HuH-7 (cell line): ENCODE data around the gene RBMX2.
"Not testable (repeated sequence)": the region's sequence is repeated elsewhere in the genome, so short reads cannot be mapped to it uniquely, and the experiment has no call there.

Experiments
- DNase-seq: peaks from one replicate; pipeline ENCODE4 v3.0.0; 2011; ENCODE audit warnings: low spot score

The RBMX2 gene, protein sequence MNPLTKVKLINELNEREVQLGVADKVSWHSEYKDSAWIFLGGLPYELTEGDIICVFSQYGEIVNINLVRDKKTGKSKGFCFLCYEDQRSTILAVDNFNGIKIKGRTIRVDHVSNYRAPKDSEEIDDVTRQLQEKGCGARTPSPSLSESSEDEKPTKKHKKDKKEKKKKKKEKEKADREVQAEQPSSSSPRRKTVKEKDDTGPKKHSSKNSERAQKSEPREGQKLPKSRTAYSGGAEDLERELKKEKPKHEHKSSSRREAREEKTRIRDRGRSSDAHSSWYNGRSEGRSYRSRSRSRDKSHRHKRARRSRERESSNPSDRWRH

DNA sequence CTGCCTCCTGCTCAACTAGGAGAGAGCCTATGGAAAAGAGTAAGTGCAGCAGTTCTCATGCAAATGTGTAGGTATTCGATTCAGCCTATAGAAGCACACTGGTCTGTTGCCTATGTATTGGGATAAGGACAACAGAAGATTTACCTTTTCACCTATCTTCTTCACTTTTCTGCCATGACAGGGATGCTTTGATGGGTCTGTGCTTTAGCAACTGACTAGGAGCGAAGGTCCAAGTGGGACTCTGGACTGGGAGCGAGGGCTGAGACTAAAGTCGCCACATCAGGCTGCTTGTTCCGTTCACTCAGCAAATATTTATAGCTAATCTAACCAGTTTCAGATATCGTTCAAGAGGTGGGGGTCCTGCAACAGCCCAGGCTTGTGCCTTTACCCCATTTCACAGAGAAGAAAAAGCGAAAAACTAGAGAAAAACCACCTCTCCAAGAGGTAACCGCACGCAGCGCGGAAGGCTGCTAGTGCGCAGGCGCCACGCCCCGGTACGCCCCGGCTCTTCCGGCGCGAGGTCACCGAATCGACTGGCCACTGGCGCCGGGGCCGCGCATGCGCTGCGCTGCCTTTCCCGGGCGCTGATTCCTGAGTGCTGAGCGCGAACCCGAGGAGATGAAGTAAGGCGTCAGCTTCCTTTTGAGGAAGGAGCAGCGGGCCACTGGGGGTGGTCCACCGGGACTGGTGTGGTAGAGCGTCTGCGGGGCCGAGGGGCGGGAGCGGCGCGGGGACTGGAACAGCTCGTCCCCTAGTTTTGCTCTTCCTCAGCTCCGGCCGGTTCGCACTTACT is at the start of gene RBMX2:
TSS of gene RBMX2 (plus strand) at position 573 of the 793 bp plus-strand sequence. CDS start at position 619, 46 bp downstream.
- DNase-seq, result peak; percentile 86

DNA sequence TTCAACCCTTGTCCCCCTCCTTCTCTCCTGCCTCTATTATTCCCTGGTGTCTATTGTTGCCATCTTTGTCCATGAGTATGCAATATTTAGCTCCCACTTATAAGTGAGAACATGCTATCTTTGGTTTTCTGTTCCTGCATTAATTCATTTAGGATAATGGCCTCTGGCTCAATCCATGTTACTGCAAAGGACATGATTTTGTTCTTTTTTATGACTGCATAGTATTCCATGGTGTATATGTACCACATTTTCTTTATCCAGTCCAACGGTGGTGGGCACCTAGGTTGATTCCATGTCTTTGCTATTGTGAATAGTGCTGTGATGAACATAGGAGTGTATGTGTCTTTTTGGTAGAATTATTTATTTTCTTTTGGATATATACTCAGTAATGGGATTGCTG is 49.7 kb upstream of the RBMX2 start:
- not testable (repeated sequence) for DNase-seq

DNA sequence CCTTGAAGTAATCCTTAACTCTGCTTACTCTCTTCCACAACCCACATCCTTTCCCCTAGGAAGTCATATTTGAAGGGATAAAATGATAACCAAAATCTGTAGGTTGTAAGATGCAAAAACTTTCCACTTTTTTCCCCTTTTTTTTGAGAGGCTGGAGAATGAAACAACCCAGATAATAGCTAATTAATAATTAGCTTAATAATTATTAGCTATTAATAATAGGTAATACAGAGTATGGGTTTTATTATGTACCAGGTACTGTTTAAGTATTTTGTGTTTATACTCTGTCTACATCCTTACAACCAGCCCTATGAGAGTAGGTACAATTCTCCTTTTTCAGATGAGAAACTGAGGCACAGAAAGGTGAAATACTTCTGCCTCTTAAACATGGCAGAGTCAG is 25.7 kb upstream of the RBMX2 start:
- DNase-seq, result no peak

DNA sequence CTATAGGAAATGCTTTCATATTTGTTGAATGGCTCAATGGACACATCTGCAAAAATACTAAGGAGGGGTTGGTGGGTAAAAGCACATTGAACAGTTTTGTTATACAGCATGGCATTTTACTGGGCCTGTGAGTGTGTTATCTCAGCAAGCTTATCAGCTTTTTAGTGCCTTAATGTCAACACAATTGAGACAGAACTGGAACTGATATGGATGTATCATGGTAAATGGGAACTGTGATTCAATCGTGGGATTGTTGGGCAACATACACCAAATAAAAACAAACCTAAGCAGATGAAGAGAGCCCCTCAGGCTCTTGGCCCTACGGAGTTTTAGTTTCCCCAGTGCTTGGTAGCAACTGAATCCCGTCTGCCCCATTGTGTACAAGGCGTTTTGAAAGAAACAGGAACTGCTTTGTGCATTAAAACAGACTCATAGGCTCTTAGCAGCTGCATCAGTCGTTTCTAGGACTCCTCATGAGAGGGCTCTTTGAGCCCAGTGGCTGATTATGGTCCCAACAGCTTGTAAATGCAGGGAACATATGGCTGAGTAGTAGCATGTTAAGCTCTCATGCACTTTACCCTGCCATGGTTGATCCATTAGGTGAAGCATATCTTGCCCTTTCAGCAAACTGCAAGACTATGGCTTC is 23.6 kb upstream of the RBMX2 start:
- DNase-seq, result no peak

DNA sequence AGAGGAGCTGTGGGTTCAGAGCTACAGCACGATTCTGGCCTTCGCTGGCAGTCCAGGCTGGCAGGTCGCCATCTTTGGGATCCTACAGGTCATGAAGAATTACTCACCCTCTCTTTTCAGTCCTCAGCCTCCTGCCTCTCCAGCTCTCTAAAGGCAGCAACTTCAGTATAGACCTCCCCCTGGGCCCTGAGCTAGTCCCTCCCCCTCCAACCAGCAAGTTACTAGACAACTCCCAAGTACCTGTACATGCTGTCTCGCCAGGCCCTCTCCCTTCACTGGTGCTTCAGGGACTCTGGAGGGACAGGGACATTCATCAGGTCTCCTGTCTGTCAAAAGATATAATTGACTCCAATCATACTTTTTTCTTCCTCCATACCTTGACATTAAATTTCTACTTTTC is 16.3 kb upstream of the RBMX2 start, which contains the start of gene GPR119:
TSS of gene GPR119 (minus strand) at position 155 of the 400 bp plus-strand sequence. CDS start 227 bp downstream, outside the sequence.
- DNase-seq, result no peak

DNA sequence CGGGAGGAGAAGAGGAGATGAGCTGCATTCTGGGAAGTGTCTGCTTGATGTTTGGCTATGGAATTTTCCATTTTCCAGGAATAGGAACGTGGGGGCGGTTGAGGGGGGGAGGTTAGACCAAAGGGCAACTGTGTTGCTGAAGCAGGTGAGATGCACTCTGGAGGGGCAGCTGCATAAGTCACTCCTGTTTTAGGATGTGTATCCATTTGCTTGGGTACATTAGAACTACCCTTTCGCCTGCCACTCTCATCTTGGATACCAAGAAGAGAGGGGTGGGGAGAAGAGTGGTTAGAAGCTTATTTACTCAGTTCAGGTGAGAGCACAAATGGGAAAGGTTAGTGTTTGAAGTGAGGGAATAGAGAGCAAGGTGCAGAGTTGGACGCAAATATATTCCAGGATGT is 15.4 kb upstream of the RBMX2 start:
- DNase-seq, result no peak

DNA sequence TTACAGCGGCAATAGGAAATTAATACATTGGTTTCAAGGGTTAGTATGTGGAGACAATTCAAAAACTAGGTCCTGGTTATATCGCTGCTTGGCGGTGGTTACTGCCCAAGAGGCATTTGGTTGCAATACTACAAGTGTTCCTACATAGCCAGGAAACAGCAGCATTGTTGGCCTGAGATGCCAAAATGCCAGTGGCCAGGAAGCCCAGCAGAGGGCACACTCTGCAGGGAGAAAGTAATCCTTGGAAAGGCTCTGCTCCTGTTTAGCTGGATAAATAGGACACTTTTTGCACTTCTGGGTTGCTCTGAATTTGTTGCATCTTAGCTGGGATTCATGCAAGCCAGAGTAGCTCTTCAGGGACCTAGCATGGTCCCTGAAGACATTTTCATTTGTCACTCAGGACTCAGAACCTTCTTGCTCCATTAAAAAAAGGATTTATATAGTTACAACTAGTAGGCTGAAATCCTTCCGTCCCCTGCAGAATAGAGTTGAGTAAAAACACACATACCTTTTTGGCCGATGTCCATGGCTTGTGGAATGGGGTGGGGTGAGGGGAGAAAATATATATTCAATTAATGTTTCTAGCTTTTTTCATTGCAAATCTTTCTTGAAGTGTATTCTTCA is 8.2 kb upstream of the RBMX2 start:
- peak; percentile 39 for DNase-seq

DNA sequence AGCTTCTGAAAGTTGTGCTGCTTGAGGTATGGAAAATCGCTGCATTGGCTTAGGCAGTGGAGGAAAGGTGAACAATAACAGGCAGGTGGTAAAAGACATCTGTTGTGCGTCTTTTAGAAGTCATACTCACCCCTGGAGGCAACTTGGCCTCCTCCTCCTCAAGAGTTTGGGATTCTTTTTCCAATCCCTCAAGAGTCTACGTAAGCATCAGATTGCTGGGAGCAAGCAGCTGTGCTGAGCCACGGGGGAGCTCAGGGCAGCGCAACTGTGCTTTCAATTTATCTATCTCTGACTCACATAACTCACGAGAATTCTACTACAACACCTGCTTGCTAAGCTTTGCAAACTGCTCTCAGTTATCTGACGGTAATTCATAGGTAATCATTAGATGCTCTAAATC is 6.4 kb upstream of the RBMX2 start:
- DNase-seq, result no peak

DNA sequence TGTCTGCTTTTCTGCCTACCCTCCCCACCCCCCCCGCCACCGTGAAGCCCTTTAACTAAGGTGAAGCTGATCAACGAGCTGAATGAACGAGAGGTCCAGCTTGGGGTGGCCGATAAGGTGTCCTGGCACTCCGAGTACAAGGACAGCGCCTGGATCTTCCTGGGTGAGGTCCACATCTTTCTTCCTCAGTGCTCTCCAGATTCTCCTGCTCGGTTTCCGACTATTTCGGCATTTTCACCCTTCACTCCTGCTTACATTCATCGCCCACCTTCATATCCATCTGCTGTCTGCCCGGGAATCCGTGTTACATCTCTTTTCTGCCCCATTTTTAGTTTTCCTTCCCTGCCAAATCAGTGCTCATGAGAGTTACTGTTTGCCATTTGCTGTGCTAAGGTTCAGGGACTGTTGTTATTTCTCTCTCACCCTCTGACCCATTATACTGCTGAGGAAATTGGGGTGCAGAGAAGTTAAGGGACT is 459 bp downstream of the RBMX2 start:
- no peak for DNase-seq

DNA sequence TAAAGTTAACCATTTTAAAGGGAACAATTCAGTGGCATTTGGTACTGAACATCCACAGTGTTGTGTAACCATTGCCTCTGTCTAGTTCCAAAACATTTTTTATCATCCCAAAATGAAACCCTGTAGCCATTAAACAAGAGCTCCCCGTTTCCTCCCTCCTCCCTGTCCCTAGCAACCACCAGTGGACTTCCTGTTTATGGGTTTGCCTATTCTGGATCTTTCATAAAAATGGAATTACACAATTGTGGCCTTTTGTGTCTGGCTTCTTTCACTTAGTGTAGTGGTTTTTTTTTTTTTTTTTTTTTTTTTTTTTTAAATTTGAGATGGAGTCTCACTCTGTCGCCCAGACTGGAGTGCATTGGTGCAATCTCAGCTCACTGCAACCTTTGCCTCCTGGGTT is 11.6 kb downstream of the RBMX2 start:
- no peak for DNase-seq

DNA sequence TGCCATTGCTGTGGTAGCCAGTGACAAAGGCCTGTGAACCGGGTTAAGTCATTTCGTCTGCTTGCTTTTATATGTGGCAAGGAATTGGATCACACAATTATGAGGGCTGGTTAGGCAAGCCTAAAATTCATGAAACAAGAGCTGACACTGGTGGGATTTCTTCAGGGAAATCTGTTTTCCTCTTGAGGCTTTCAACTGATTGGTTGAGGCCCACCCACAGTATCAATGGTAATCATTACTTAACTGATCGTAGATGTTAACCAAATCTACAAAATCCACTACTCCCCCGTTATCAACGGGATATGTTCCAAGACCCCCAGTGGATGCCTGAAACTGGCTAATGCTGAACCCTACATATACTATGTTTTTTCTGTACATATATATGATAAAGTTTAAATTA is 13.0 kb downstream of the RBMX2 start:
- no peak for DNase-seq

DNA sequence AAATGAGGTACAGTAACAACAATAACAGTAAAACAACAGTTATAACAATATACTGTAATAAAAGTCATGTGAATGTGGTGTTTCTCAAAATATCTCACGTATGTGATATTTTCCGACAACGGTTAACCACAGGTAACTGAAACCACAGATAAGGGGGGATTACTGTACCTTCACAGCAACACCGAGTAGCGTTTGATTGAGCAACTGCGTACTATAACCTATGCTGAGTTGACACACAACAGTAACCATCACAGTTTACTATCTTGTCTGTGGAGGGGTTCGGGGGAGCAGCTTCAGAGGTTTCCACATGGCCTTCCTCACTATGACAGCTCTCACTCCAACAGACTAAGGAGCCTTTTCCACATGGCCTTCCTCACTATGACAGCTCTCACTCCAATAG is 13.4 kb downstream of the RBMX2 start:
- no peak for DNase-seq

DNA sequence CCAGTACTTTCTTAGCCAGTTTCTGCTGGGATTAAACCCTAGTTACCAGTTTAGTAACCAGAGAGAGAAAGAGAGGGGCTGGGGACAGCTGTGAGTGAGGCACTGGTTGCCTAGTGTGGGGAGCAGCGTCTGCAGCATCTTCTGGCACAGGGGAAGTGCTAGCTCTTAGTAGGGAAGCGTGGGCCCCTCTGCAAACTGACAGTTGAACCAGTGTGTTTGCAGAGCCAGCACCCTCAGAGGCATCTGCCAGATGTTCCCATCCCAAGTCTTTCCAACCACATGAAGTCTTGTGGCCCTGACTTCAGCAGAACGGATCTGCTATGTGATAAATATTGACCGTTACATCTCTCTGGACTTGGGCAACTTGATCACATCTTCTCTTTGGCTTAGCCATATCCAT is 15.0 kb downstream of the RBMX2 start:
- no peak for DNase-seq

DNA sequence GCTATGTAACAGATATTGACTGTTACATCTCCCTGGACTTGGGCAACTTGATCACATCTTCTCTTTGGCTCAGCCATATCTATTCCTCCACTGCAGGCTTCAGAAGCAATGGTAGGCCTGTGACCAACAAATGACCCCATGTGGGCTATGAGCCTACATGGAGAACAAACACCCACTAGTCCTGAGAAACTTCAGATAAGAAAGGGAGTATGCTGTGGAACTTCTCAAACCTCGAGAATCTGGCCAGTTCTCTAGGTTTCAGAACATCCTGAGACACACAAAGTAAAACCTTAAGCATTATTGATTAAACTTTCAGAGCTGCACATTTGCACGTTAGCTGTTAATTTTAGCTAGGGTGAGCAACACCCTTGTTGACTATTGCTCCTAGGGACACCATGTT is 16.3 kb downstream of the RBMX2 start:
- no peak for DNase-seq

DNA sequence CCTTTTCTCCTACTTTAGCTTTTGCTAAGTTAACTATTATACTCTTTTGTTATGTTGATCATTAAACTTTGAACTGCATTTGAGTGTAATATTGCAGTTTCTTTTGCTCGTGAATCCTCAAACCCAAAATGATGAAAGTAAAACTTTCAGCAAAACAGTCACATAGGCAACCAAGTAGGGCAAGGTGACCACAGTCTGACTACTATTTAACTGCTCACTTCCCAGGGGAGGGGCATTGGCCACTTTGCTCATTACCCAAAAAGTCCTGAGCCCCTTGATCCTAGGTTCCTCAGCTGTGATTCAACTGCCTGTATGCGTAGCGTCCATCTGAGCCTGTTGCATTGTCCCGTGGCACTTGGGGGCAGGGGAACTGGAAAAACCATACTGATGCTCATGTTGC is 17.0 kb downstream of the RBMX2 start:
- DNase-seq, result no peak

DNA sequence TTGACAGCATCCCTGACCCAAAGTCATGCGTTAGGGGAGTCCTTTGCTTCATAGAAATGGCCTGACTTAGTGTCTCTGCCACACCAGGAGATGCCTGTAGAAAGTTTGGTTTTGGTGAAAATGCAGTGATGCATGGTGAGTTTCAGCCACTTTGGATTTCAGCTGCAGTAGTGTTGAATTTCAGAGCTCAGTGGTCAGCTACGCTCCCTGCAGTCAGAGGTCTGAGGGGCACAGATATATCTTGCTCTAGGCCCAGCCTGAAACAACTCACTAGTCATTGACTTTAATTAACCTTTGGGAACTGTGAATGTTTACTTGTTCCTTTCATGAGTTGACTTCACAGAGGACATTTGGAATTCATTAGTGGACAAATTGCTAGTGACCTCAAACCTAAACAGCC is 17.5 kb downstream of the RBMX2 start:
- no peak for DNase-seq

DNA sequence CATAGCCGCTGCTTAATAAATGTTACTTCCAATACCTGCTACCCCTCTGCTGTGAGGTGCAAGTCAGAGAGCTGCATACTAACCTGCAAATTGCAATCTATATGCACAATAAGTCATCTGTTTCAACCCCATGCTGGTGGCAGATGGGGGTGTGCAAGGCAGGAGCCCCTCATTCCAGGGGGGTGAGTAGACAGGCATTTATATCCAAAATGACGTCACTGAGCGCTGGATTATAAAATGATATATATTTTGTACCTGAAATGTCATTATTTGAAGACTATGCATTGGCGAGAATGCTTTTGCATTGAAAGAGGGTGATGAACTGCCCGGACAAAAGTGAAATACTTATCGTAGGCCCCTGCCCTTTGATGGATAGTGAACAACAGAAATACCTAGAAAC is 24.7 kb downstream of the RBMX2 start:
- no peak for DNase-seq

DNA sequence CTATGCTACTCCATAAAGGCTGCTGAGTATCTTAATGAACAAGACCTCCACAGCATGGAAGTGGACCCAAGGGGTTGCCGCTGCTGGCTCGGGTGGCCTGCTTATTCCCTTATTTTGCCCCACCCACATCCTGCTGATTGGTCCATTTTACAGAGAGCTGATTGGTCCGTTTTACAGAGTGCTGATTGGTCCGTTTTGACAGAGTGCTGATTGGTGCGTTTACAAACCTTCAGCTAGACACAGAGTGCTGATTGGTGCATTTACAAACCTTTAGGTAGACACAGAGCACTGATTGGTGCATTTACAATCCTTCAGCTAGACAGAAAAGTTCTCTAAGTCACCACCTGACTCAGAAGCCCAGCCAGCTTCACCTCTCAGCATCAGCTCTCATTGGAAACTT is 27.4 kb downstream of the RBMX2 start:
- DNase-seq, result not testable (repeated sequence)

DNA sequence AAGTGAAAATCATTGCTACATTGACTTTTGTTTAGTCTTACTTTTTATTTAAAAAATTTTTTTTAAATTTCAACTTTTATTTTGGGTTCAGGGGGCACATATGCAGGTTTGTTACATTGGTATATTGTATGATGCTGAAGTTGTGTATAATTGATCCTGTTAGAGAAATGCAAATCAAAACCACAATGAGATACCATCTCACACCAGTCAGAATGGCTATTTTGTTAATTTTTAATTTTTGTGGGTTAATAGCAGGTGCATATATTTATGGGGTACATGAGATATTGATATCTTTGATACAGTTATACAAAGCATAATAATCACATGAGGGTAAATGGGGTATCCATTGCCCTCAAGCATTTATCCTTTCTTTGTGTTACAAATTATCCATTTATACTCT is 34.1 kb downstream of the RBMX2 start:
- no peak for DNase-seq

DNA sequence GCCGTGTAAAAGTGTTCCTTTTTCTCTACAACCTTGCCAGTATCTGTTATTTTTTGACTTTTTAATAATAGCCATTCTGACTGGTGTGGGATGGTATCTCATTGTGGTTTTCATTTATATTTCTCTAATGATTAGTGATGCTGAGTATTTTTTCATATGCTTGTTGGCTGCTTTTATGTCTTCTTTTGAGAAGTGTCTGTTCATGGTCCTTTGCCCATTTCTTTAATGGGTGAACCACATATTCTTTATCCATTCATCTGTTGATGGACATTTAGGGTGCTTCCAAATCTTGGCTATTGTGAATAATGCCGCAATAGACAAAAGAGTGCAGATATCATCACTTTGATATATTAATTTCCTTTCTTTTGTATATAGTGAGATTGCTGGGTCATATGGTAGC is 36.2 kb downstream of the RBMX2 start:
- not testable (repeated sequence) for DNase-seq

DNA sequence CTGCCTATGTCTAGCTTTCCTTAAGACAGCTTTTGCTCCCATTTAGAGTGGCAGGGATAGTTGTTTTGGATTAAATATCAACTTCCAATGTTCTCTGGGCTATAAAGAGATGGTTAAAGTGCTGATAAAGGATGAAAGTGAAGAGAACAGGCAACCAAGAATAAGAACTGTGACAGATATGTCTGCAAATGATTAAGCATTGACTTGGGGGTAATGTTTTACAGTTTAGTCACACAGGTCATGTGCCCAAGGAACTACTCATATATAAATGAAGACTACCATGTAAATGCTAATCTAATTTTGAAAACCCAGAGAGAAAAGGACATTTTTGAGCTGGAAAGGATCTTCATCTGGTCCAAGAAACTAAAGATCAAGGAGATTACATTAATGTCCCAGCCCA is 42.1 kb downstream of the RBMX2 start:
- no peak for DNase-seq

DNA sequence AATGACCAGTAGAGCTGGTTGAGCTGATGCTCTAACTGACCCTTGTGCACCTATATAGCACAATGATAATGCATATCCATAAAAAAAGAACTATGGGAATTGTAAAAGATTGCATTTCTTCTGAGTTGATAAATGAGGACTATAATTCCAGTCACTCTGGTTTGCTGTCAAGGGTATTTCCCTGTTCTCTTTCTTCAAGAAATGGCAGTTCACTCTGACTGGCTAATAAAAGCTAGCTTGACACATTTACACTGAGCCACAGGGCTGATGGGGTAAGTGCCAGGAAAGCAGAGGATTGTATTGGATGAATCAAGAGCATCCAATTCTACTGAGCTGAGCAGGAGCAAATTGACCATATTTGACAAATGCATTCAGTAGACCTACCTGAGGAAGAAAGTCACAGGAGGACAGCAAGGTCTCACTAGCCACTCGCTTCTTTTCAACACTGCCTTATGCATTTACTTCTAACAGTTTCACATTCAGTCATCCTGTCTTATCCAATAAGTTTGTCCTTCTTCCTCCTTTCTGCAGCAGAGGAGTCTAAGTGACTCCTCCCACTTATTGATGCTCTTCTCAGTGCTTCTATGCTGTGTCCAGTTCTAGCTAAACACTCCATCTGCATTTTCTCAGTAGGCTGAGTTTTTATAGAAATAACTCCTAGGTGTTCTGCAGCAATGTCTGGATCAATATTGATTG is 43.0 kb downstream of the RBMX2 start:
- DNase-seq, result no peak
